Neural cell (in vitro differentiated cells): Measurements from ENCODE around the gene FHOD1. TPM values are rescaled to one million over a fixed set of nuclear protein-coding genes. Genes with fewer than 3 reads are reported as not detected.

Source experiments
- H2AFZ ChIP-seq: fragments of 200-600, 300-800 bp; sonication (generic), shearing (Covaris generic); 2 replicates; pipeline ENCODE4 v1.6.0; 2014; ENCODE audit warnings: low read depth, mild to moderate bottlenecking, antibody characterized with exemption, low read length, moderate library complexity
- H3F3A ChIP-seq: fragments of 200-600 bp; shearing (Covaris generic); 2 replicates; pipeline ENCODE4 v1.6.1; 2016; ENCODE audit warnings: mild to moderate bottlenecking, moderate library complexity, mixed read lengths, antibody characterized with exemption, low read length; ENCODE audit not compliant: insufficient read depth, poor library complexity, severe bottlenecking
- H3K27ac ChIP-seq: fragments of 200-600, 300-800 bp; sonication (generic), shearing (Covaris generic); 2 replicates; pipeline ENCODE4 v1.5.1; 2014; ENCODE audit warnings: mild to moderate bottlenecking, low read length, moderate library complexity
- H3K27me3 ChIP-seq: fragments of 300-800, 200-600 bp; sonication (generic), shearing (Covaris generic); 2 replicates; pipeline ENCODE4 v1.6.0; 2014; ENCODE audit warnings: mild to moderate bottlenecking, low read depth, low read length, moderate library complexity; ENCODE audit not compliant: insufficient read depth
- H3K36me3 ChIP-seq: fragments of 300-800, 200-600 bp; sonication (generic), shearing (Covaris generic); 2 replicates; pipeline ENCODE4 v1.5.1; 2014; ENCODE audit warnings: mild to moderate bottlenecking, antibody characterized with exemption, low read length, moderate library complexity; ENCODE audit not compliant: insufficient read depth
- H3K4me2 ChIP-seq: fragments of 300-800, 200-600 bp; sonication (generic), shearing (Covaris generic); 2 replicates; pipeline ENCODE4 v1.6.0; 2014; ENCODE audit warnings: mild to moderate bottlenecking, low read length
- H3K4me3 ChIP-seq: fragments of 300-800, 200-600 bp; sonication (generic), shearing (Covaris generic); 2 replicates; pipeline ENCODE4 v1.5.1; 2014; ENCODE audit warnings: mild to moderate bottlenecking, low read length, moderate library complexity
- H3K79me2 ChIP-seq: fragments of 200-600 bp; shearing (Covaris generic); replicated peaks from 2 replicates; pipeline ENCODE4 v1.6.0; 2014; ENCODE audit warnings: mild to moderate bottlenecking, low read length, moderate library complexity; ENCODE audit not compliant: insufficient read depth
- H3K9ac ChIP-seq: fragments of 300-800, 200-600 bp; sonication (generic), shearing (Covaris generic); 2 replicates; pipeline ENCODE4 v1.6.1; 2016; ENCODE audit warnings: mild to moderate bottlenecking, low read length, mixed read lengths
- H3K9me2 ChIP-seq: fragments of 200-600 bp; shearing (Covaris generic); 2 replicates; pipeline ENCODE4 v1.6.1; 2016; ENCODE audit warnings: mild to moderate bottlenecking, low read length, mixed read lengths; ENCODE audit not compliant: insufficient read depth
- H3K9me3 ChIP-seq: fragments of 200-600, 300-800 bp; sonication (generic), shearing (Covaris generic); 2 replicates; pipeline ENCODE4 v1.6.1; 2016; ENCODE audit warnings: mild to moderate bottlenecking, mixed run types, low read length, moderate library complexity, mixed read lengths
- H4K20me1 ChIP-seq: fragments of 200-600 bp; shearing (Covaris generic); 2 replicates; pipeline ENCODE4 v1.6.1; 2016; ENCODE audit warnings: mild to moderate bottlenecking, mixed run types; ENCODE audit not compliant: insufficient read depth
- CTCF ChIP-seq: fragments of 450-650 bp; IDR thresholded peaks from 2 replicates; pipeline ENCODE4 v1.5.1; 2014; ENCODE audit warnings: antibody characterized with exemption, mild to moderate bottlenecking, moderate library complexity; ENCODE audit not compliant: poor library complexity, severe bottlenecking
- EP300 ChIP-seq: fragments of 450-650 bp; conservative IDR thresholded peaks from 2 replicates; pipeline ENCODE4 v1.6.1; 2014; ENCODE audit warnings: antibody characterized with exemption, mild to moderate bottlenecking, moderate library complexity; ENCODE audit not compliant: poor library complexity, severe bottlenecking
- EZH2 ChIP-seq: fragments of 200-600, 300-800 bp; shearing (Covaris generic), sonication (generic); IDR thresholded peaks from 2 replicates; pipeline ENCODE4 v1.6.1; 2014; ENCODE audit warnings: antibody characterized with exemption, low read length, borderline replicate concordance, mild to moderate bottlenecking; ENCODE audit not compliant: insufficient read depth, poor library complexity, severe bottlenecking
- MXI1 ChIP-seq: fragments of 450-650 bp; conservative IDR thresholded peaks from 2 replicates; pipeline ENCODE4 v1.6.1; 2014; ENCODE audit warnings: antibody characterized with exemption, mild to moderate bottlenecking; ENCODE audit not compliant: poor library complexity, severe bottlenecking
- POLR2AphosphoS5 ChIP-seq: IDR thresholded peaks from 2 replicates; pipeline ENCODE4 v1.6.1; 2012
- RAD21 ChIP-seq: fragments of 450-650 bp; conservative IDR thresholded peaks from 2 replicates; pipeline ENCODE4 v1.6.1; 2014; ENCODE audit warnings: antibody characterized with exemption, mild to moderate bottlenecking, moderate library complexity
- REST ChIP-seq: IDR thresholded peaks from 2 replicates; pipeline ENCODE4 v1.6.1; 2012; ENCODE audit warnings: borderline replicate concordance
- SMC3 ChIP-seq: fragments of 450-650 bp; conservative IDR thresholded peaks from 2 replicates; pipeline ENCODE4 v1.6.1; 2014; ENCODE audit warnings: antibody characterized with exemption, mild to moderate bottlenecking, moderate library complexity; ENCODE audit not compliant: poor library complexity
- TAF1 ChIP-seq: IDR thresholded peaks from 2 replicates; pipeline ENCODE4 v1.6.1; 2012; ENCODE audit warnings: low read depth
- polyA plus RNA-seq: library from polyadenylated mRNA; depleted of rRNA; stranded (reverse); fragments of >200 nt; gene quantifications from 2 replicates; pipeline ENCODE4 v1.2.3, GENCODE V29; 2014

The FHOD1 gene
- polyA plus RNA-seq, 1 donor from 2014 or later, result 6.3 TPM

GRCh38 chr16:67270931-67271338 is 23.7 kb upstream of the FHOD1 start:
- Histone ChIP-seq H4K20me1 (no peaks in the 10 kb centered on the region), H2AFZ (no peak overlapping the region), H3K9me3 (no peaks in the 10 kb centered on the region), H3K36me3 (no peaks in the 10 kb centered on the region), H3K27ac (no peak overlapping the region), H3K27me3 (no peaks in the 10 kb centered on the region), H3K4me3 (no peak overlapping the region), H3K79me2 (no peaks in the 10 kb centered on the region), H3K9ac (no peak overlapping the region), H3K9me2 (no peaks in the 10 kb centered on the region), H3F3A (no peaks in the 10 kb centered on the region), H3K4me2 (no peak overlapping the region)
- TF ChIP-seq TAF1 (no peak), RAD21 (no peak)

GRCh38 chr16:67269766-67270165 is 22.5 kb upstream of the FHOD1 start:
- Histone ChIP-seq H3K36me3 (no peaks in the 10 kb centered on the region), H3K4me3 (no peak overlapping the region), H3K4me2 (no peak overlapping the region), H3K9me3 (no peaks in the 10 kb centered on the region), H3K79me2 (no peaks in the 10 kb centered on the region), H3F3A (no peaks in the 10 kb centered on the region), H3K27ac (no peak overlapping the region), H3K27me3 (no peaks in the 10 kb centered on the region), H3K9ac (no peak overlapping the region), H4K20me1 (no peaks in the 10 kb centered on the region), H2AFZ (no peak overlapping the region), H3K9me2 (no peaks in the 10 kb centered on the region)
- TF ChIP-seq EP300 (no peak), EZH2 (no peak)

- H3K36me3 ChIP-seq, result no peaks in the 10 kb centered on the region
- H2AFZ ChIP-seq, result no peak overlapping the region
- H3K9me2 ChIP-seq, result no peaks in the 10 kb centered on the region
- no peaks in the 10 kb centered on the region for H4K20me1 ChIP-seq
- TF ChIP-seq EP300 (no peak), REST (no peak), RAD21 (no peak), MXI1 (no peak), POLR2AphosphoS5 (no peak), EZH2 (no peak), CTCF (no peak), TAF1 (no peak), SMC3 (no peak)
- H3F3A ChIP-seq, result no peaks in the 10 kb centered on the region
- no peak overlapping the region for H3K27ac ChIP-seq
- H3K4me2 ChIP-seq, result no peak overlapping the region
- no peaks in the 10 kb centered on the region for H3K79me2 ChIP-seq
- no peak overlapping the region for H3K4me3 ChIP-seq
- H3K9me3 ChIP-seq, result no peaks in the 10 kb centered on the region
- no peak overlapping the region for H3K9ac ChIP-seq
- H3K27me3 ChIP-seq, result no peaks in the 10 kb centered on the region
These were observed 20.9 kb upstream of the FHOD1 start for GRCh38 chr16:67268136-67268579.
